MM.1S (cell line): ENCODE results near the gene LRIG3.

ENCODE experiments used
- EZH2phosphoT487 ChIP-seq: fragments of 300-600 bp; sonication (generic); IDR thresholded peaks from 2 replicates; pipeline ENCODE4 v1.6.1; 2018; ENCODE audit warnings: antibody characterized with exemption, low read length
- TF ChIP-seq, protein P1 (sequence below): fragments of 300-600 bp; sonication (generic); IDR thresholded peaks from 2 replicates; pipeline ENCODE4 v1.5.1; 2016; ENCODE audit warnings: antibody characterized with exemption, low read length, mixed read lengths

DNA sequence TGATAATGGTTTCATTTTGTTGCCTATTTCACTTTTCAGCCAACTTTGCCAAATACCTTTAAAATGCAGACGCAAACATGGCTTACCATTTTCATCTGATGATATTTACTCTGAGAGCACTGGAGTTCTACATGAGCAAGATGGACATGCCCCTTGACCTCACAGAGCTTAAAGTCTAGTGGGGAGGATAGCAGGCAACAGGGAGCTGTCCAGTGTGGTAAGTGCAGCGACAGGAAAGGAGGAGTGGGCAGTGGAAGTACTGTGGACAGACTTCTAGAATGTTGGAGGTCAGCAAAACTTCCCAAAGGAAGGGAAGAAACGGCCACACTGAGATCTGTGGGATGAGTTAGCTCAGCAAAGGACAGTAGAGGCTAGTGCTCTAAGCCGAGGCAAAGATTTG lies 25.3 kb downstream of the LRIG3 start:
- no peak for TF ChIP-seq EZH2phosphoT487
- TF ChIP-seq, protein P1, sequence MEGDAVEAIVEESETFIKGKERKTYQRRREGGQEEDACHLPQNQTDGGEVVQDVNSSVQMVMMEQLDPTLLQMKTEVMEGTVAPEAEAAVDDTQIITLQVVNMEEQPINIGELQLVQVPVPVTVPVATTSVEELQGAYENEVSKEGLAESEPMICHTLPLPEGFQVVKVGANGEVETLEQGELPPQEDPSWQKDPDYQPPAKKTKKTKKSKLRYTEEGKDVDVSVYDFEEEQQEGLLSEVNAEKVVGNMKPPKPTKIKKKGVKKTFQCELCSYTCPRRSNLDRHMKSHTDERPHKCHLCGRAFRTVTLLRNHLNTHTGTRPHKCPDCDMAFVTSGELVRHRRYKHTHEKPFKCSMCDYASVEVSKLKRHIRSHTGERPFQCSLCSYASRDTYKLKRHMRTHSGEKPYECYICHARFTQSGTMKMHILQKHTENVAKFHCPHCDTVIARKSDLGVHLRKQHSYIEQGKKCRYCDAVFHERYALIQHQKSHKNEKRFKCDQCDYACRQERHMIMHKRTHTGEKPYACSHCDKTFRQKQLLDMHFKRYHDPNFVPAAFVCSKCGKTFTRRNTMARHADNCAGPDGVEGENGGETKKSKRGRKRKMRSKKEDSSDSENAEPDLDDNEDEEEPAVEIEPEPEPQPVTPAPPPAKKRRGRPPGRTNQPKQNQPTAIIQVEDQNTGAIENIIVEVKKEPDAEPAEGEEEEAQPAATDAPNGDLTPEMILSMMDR, result no peak
